RWPE1 (cell line): Measurements from ENCODE around the gene ACTRT2.

Experiments
- CTCF ChIA-PET: fragments of 350-600 bp; sonication (Branson Sonifier 250); formaldehyde crosslinking; extraction: SDS; loops from one replicate; lab custom pipeline; 2021; lab: Yijun Ruan, JAX
- POLR2A ChIA-PET: fragments of 400-600 bp; formaldehyde crosslinking; extraction: SDS; loops from one replicate; lab custom pipeline; 2020; ENCODE audit warnings: antibody characterized with exemption; ENCODE audit not compliant: low non-redundant PET; lab: Yijun Ruan, JAX
- DNase-seq: peaks from one replicate; pipeline ENCODE4 v3.0.0; 2012; ENCODE audit warnings: low spot score
- H3K27ac ChIP-seq: fragments of 450-650 bp; 2 replicates; pipeline ENCODE4 v1.5.1; 2017
- CTCF ChIP-seq: fragments of 450-650 bp; conservative IDR thresholded peaks from 2 replicates; pipeline ENCODE4 v1.5.1; 2017; ENCODE audit warnings: low read depth, mild to moderate bottlenecking

Gene ACTRT2

GRCh38 chr1:3016641-3017439 is 4.4 kb upstream of the ACTRT2 start:
- ChIA-PET POLR2A (no interaction called here), CTCF (no interaction called here)
- no peak overlapping the region for H3K27ac ChIP-seq
- no peak for DNase-seq
- TF ChIP-seq CTCF: no peak

- TF ChIP-seq CTCF: no peak
- DNase-seq: no peak
- H3K27ac ChIP-seq: no peak overlapping the region
- POLR2A ChIA-PET: no interaction called here
- CTCF ChIA-PET: no interaction called here
These were observed 3.7 kb upstream of the ACTRT2 start for GRCh38 chr1:3017440-3018050.

- ChIA-PET CTCF (no interaction called here), POLR2A (no interaction called here)
- TF ChIP-seq CTCF: no peak
- DNase-seq: no peak
- H3K27ac ChIP-seq: no peak overlapping the region
These were observed 3.2 kb upstream of the ACTRT2 start for GRCh38 chr1:3018051-3018471.

GRCh38 chr1:3018576-3018975 is 2.7 kb upstream of the ACTRT2 start:
- DNase-seq: no peak
- CTCF ChIA-PET: no interaction called here
- POLR2A ChIA-PET: no interaction called here

GRCh38 chr1:3019007-3019515 is 2.2 kb upstream of the ACTRT2 start:
- no peak for DNase-seq
- POLR2A ChIA-PET: no interaction called here
- no peak for TF ChIP-seq CTCF
- no peak overlapping the region for H3K27ac ChIP-seq
- CTCF ChIA-PET: no interaction called here

More at GRCh38 chr1:3018576-3018975, 2.7 kb upstream of the ACTRT2 start:
- no peak overlapping the region for H3K27ac ChIP-seq
- TF ChIP-seq CTCF: no peak

GRCh38 chr1:3019516-3020051 is 1.7 kb upstream of the ACTRT2 start:
- CTCF ChIA-PET: no interaction called here
- POLR2A ChIA-PET: no interaction called here

More at GRCh38 chr1:3019516-3020051, 1.7 kb upstream of the ACTRT2 start:
- no peak for DNase-seq
- TF ChIP-seq CTCF: no peak
- H3K27ac ChIP-seq: no peak overlapping the region
